Activated naive CD8-positive, alpha-beta T cell treated with anti-CD3 and anti-CD28 coated beads, Interleukin-2, amount 10 ng/mL, durations not matched to agents 7 days and 5 days (primary cell): ENCODE data around the gene ADAM12. TPM values are rescaled to one million over a fixed set of nuclear protein-coding genes. Genes with fewer than 3 reads are reported as not detected.

Source experiments
- ATAC-seq: fragments of 150-1000 bp; cut with Tn5 transposase; one replicate; pipeline ENCODE4 v1.10.0; 2021; ENCODE audit warnings: low read depth, moderate library complexity
- POLR2A ChIA-PET: fragments of 350-600 bp; sonication (Branson Sonifier 250); formaldehyde crosslinking; loops from one replicate; lab custom pipeline; 2021; ENCODE audit warnings: antibody characterized with exemption; lab: Charles Lee
- DNase-seq: peaks from one replicate; pipeline ENCODE4 v3.0.0; 2021
- H3K27ac Mint-ChIP-seq: one replicate; pipeline ENCODE4 v1.8.0; 2022; ENCODE audit warnings: mild to moderate bottlenecking, mixed read lengths
- H3K27me3 Mint-ChIP-seq: one replicate; pipeline ENCODE4 v1.8.0; 2022; ENCODE audit warnings: mild to moderate bottlenecking, moderate library complexity, mixed read lengths
- H3K36me3 Mint-ChIP-seq: one replicate; pipeline ENCODE4 v1.8.0; 2021; ENCODE audit warnings: mild to moderate bottlenecking, mixed read lengths
- H3K4me1 Mint-ChIP-seq: one replicate; pipeline ENCODE4 v1.8.0; 2021; ENCODE audit warnings: mixed read lengths
- H3K4me3 Mint-ChIP-seq: one replicate; pipeline ENCODE4 v1.8.0; 2022; ENCODE audit warnings: mild to moderate bottlenecking, moderate library complexity, mixed read lengths
- H3K9me3 Mint-ChIP-seq: one replicate; pipeline ENCODE4 v1.8.0; 2021; ENCODE audit warnings: mixed read lengths
- total RNA-seq, 2 experiments: library from RNA; stranded (reverse); gene quantifications; one replicate each; pipeline ENCODE4 v1.2.3, GENCODE V29; 2021

ADAM12 gene
- total RNA-seq, 2 experiments from 2014 or later, result 0.17 to 0.39 TPM

DNA sequence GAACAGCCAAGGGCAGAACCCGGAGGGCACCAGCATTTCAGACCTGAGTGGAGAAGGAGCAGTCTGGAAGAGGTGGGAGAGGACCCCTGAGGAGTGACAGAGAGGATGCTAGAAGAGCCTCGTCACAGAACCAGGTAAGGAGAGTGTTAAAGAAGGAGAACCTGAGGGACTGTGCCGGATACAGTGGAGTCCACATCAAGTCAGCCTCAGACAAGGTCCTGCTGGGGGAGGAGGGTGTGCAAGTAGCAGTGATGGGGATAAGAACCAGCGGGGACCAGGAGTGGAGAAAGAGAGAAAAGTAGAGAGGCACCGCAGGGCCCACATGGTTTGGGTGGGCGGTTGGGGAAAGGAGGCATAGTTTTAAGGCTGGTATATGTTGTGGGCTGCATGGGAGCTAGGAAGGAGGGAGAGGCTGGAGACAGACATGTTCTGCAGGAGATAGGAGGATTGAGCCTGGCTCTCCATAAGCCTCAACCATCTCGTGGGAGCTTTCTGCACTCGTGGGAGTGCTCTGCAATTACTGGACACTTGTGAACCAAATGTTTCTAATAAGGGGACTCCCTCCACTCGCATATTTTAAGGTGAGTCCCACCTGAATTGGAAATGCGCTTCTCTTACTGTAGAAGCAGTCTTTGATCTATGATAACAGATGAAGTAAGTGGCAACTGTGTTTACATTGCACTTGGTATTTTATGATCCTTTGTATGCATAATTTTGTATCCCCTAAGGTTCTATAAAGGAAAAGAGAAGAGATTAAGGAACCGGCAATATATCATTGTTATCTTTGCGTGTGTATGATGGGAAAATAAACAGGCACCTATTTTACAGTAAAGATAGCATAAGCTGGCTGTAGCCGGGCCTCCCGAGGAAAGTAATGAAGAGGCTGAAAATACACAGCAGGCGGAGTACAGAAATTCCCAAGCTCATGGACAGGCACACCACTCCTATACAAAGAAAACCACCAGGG is 154.8 kb downstream of the ADAM12 start:
- POLR2A ChIA-PET, result no interaction called here
- H3K4me3 Mint-ChIP-seq, result no peak overlapping the region
- no peaks in the 10 kb centered on the region for H3K27me3 Mint-ChIP-seq
- H3K36me3 Mint-ChIP-seq, result no peaks in the 10 kb centered on the region
- ATAC-seq, result no peak
- no peak for DNase-seq
- H3K4me1 Mint-ChIP-seq, result no peaks in the 10 kb centered on the region
- no peak overlapping the region for H3K27ac Mint-ChIP-seq
- peaks cover 11% of the 10 kb centered on the region for H3K9me3 Mint-ChIP-seq

DNA sequence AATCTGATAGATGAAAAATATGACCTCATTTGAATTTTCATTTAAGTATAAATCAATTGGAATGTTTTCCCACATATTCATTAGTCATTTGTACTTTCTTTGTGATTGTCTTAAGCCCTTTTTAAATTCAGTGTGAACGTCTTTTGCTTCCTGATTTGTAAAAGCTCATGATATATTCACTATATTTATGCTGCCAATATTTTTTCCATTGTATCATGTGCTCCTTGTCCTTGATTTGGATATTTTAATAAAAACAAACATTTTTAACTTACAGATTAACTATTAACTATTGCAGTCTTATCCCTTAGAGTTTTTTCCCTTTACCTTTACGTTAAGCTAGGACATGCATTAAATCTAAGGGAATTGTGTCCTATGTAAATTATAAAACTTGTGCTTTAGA is 157.7 kb downstream of the ADAM12 start:
- H3K27me3 Mint-ChIP-seq, result no peaks in the 10 kb centered on the region
- H3K4me3 Mint-ChIP-seq, result no peak overlapping the region

DNA sequence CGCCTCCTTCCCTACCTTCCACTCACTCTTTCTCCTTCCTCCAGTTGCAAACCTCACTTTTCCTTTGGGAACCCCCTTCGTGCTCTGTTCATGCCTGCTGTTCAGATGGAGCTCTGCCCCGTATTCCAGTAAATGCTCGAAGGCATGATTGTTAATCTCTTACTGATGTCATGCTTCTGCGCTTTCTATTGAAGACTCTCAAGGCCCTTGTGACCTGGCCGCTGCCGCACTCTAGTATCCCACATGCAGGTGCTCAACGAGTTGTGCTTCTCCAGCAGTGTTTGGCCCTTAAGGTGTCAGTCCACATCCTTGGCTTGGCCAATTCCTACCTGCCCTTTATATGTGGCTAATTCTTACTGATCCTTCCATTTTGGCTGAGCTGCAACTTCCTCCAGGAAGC is 158.6 kb downstream of the ADAM12 start:
- H3K4me1 Mint-ChIP-seq, result no peaks in the 10 kb centered on the region
- H3K36me3 Mint-ChIP-seq, result no peaks in the 10 kb centered on the region
- H3K27ac Mint-ChIP-seq, result no peak overlapping the region
- H3K4me3 Mint-ChIP-seq, result no peak overlapping the region
- peaks cover 3% of the 10 kb centered on the region for H3K9me3 Mint-ChIP-seq
- no peak for ATAC-seq
- no peaks in the 10 kb centered on the region for H3K27me3 Mint-ChIP-seq
- no peak for DNase-seq
- POLR2A ChIA-PET, result no interaction called here

More for the DNA sequence above, 157.7 kb downstream of the ADAM12 start:
- H3K36me3 Mint-ChIP-seq, result no peaks in the 10 kb centered on the region
- no peak overlapping the region for H3K27ac Mint-ChIP-seq
- ATAC-seq (no peak), DNase-seq (no peak)
- H3K4me1 Mint-ChIP-seq, result no peaks in the 10 kb centered on the region
- POLR2A ChIA-PET, result no interaction called here
- H3K9me3 Mint-ChIP-seq, result peaks cover 5% of the 10 kb centered on the region

GRCh38 chr10:126227762-126228134 is 160.5 kb downstream of the ADAM12 start:
- H3K27me3 Mint-ChIP-seq, result no peaks in the 10 kb centered on the region
- no peaks in the 10 kb centered on the region for H3K9me3 Mint-ChIP-seq
- H3K4me1 Mint-ChIP-seq, result no peaks in the 10 kb centered on the region
- no peak overlapping the region for H3K4me3 Mint-ChIP-seq
- POLR2A ChIA-PET, result no interaction called here
- no peaks in the 10 kb centered on the region for H3K36me3 Mint-ChIP-seq
- no peak for ATAC-seq
- no peak for DNase-seq
- H3K27ac Mint-ChIP-seq, result no peak overlapping the region

DNA sequence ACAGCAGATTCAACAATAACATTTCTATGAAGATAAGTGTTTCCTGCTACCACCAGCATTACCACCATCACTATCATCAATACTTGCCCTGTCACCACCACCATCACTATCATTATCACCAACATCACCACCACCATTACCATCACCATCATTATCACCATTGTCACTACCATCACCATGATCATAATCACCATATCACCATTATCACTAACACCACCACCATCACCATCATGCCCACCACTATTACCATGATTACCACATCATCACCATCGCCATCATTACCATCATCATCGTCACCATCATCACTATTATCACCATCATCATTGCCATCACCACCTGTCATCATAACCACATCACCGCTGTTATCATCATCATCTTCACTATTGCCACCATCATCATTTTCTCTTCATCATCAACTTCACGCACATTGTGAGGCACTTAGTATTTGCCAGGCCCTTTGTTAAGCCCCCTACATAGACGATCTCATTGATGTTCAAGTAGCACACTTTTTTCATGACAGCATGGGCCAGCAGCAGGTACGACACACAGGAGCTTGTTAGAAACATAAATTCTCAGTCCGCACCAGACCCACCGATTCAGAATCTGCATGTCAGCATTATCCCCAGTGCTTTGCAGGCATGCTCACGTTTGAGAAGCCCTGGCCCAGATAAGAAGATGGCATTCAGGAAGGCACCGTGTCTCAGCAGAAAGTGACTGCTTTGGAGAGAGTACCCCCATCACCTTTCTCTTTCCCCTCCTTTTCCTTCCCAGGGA is 161.1 kb downstream of the ADAM12 start:
- H3K4me3 Mint-ChIP-seq, result no peak overlapping the region
- H3K27me3 Mint-ChIP-seq, result no peaks in the 10 kb centered on the region
- no peak for ATAC-seq
- POLR2A ChIA-PET, result no interaction called here
- no peaks in the 10 kb centered on the region for H3K36me3 Mint-ChIP-seq
- no peak overlapping the region for H3K27ac Mint-ChIP-seq
- H3K9me3 Mint-ChIP-seq, result no peaks in the 10 kb centered on the region
- DNase-seq, result no peak
- H3K4me1 Mint-ChIP-seq, result no peaks in the 10 kb centered on the region

DNA sequence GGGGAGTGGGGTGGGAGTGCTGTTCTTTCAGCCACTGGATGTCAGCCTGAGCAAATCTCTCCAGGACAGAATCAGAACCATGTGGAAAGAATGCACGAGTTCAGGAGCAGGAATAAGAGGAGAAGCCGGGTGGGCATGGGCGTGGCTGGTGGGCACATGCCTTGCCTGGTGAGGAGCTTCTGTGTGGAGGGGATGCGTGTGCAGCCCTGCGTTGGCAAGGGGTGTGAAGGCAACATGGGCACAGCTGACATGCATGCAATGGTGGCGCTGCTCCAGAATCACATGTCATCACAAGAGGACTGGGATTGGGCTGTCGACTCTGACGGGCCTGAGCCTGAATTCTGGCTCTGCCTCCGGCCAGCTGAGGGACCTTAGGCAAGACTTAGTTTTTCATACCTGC is 162.1 kb downstream of the ADAM12 start:
- POLR2A ChIA-PET, result no interaction called here

GRCh38 chr10:126225672-126226008 is 162.6 kb downstream of the ADAM12 start:
- no peaks in the 10 kb centered on the region for H3K27me3 Mint-ChIP-seq
- no peak overlapping the region for H3K27ac Mint-ChIP-seq
- H3K4me3 Mint-ChIP-seq, result no peak overlapping the region
- DNase-seq (no peak), ATAC-seq (no peak)
- POLR2A ChIA-PET, result no interaction called here
- no peaks in the 10 kb centered on the region for H3K36me3 Mint-ChIP-seq
- H3K9me3 Mint-ChIP-seq, result no peaks in the 10 kb centered on the region
- no peaks in the 10 kb centered on the region for H3K4me1 Mint-ChIP-seq

More for the DNA sequence above, 162.1 kb downstream of the ADAM12 start:
- DNase-seq, result no peak
- ATAC-seq, result no peak
- H3K4me3 Mint-ChIP-seq, result no peak overlapping the region
- no peaks in the 10 kb centered on the region for H3K4me1 Mint-ChIP-seq
- no peaks in the 10 kb centered on the region for H3K36me3 Mint-ChIP-seq
- H3K27ac Mint-ChIP-seq, result no peak overlapping the region
- no peaks in the 10 kb centered on the region for H3K27me3 Mint-ChIP-seq
- H3K9me3 Mint-ChIP-seq, result no peaks in the 10 kb centered on the region

- no peaks in the 10 kb centered on the region for H3K36me3 Mint-ChIP-seq
- H3K9me3 Mint-ChIP-seq, result no peaks in the 10 kb centered on the region
- H3K27me3 Mint-ChIP-seq, result no peaks in the 10 kb centered on the region
- POLR2A ChIA-PET, result no interaction called here
- DNase-seq (no peak), ATAC-seq (no peak)
- H3K4me3 Mint-ChIP-seq, result no peak overlapping the region
- no peaks in the 10 kb centered on the region for H3K4me1 Mint-ChIP-seq
- H3K27ac Mint-ChIP-seq, result no peak overlapping the region
Observed at GRCh38 chr10:126224967-126225671, 163.2 kb downstream of the ADAM12 start.

GRCh38 chr10:126223512-126224067 is 164.7 kb downstream of the ADAM12 start:
- POLR2A ChIA-PET, result no interaction called here
- no peaks in the 10 kb centered on the region for H3K36me3 Mint-ChIP-seq
- no peaks in the 10 kb centered on the region for H3K9me3 Mint-ChIP-seq
- no peaks in the 10 kb centered on the region for H3K4me1 Mint-ChIP-seq
- no peaks in the 10 kb centered on the region for H3K27me3 Mint-ChIP-seq
- ATAC-seq, result no peak
- no peak overlapping the region for H3K4me3 Mint-ChIP-seq
- no peak overlapping the region for H3K27ac Mint-ChIP-seq
- no peak for DNase-seq

DNA sequence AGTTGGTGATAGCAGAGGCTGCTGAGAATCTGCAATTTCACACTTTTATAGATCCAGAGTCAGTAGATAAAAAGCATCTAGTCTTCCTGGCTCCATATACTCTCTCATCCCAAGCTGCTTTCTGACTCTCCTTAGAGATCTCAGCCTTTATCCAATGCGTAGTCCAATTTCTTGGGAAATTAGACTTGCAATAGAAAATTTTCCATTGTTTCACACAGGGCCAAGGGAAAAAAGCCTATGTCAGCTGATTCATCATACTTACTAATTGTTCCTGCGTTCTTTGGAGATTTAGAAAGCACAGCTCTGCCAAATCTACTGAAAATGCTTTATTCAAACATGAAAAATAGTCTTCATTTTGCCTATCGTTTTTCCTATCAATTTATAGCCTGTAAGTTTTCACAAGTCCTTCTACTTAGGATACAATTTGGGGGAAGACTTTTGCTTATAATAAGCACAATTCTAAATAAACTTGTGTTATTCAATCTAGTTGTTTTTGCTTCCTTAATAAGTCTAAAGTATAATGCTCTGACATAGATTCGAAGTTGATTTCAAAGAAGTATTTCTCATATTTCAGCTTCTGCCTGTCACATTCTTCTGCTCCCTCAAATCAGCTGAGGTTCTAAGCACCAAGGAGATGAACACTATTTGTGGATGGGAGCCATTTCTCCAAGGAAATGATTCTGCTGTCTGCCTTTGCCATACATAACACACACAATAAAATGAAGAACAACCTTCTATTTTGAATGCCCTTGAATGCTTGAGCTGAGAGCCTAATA is 165.4 kb downstream of the ADAM12 start:
- Mint-ChIP-seq H3K9me3 (no peaks in the 10 kb centered on the region), H3K4me1 (no peaks in the 10 kb centered on the region), H3K36me3 (no peaks in the 10 kb centered on the region), H3K27me3 (no peaks in the 10 kb centered on the region), H3K4me3 (no peak overlapping the region), H3K27ac (no peak overlapping the region)
- no peak for ATAC-seq
- DNase-seq, result no peak
- POLR2A ChIA-PET, result no interaction called here

- Mint-ChIP-seq H3K27me3 (no peaks in the 10 kb centered on the region), H3K27ac (no peak overlapping the region), H3K4me3 (no peak overlapping the region), H3K9me3 (no peaks in the 10 kb centered on the region), H3K4me1 (no peaks in the 10 kb centered on the region), H3K36me3 (no peaks in the 10 kb centered on the region)
- no peak for ATAC-seq
- no peak for DNase-seq
- POLR2A ChIA-PET, result no interaction called here
Observed at GRCh38 chr10:126221874-126222273, 166.4 kb downstream of the ADAM12 start.

- DNase-seq (no peak), ATAC-seq (no peak)
- Mint-ChIP-seq H3K4me1 (no peaks in the 10 kb centered on the region), H3K27me3 (peaks cover 2% of the 10 kb centered on the region), H3K27ac (no peak overlapping the region), H3K36me3 (no peaks in the 10 kb centered on the region), H3K4me3 (no peak overlapping the region), H3K9me3 (no peaks in the 10 kb centered on the region)
- POLR2A ChIA-PET, result no interaction called here
Observed at GRCh38 chr10:126218778-126219649, 169.3 kb downstream of the ADAM12 start.
